Activated CD4-positive, alpha-beta T cell treated with anti-CD3 and anti-CD28 coated beads, Interleukin-2, amount 10 ng/mL, durations not matched to agents 24 days and 14 days (primary cell): ENCODE results near the gene PPM1H. TPM values are rescaled to one million over a fixed set of nuclear protein-coding genes. Genes with fewer than 3 reads are reported as not detected.

ENCODE experiments used
- DNase-seq: peaks from one replicate; pipeline ENCODE4 v3.0.0; 2022
- H3K27ac Mint-ChIP-seq: one replicate; pipeline ENCODE4 v1.8.0; 2022; ENCODE audit warnings: mild to moderate bottlenecking, mixed read lengths
- H3K27me3 Mint-ChIP-seq: one replicate; pipeline ENCODE4 v1.8.0; 2022; ENCODE audit warnings: mixed read lengths
- H3K36me3 Mint-ChIP-seq: one replicate; pipeline ENCODE4 v1.8.0; 2022; ENCODE audit warnings: low read depth, mild to moderate bottlenecking, mixed read lengths
- H3K4me1 Mint-ChIP-seq: one replicate; pipeline ENCODE4 v1.8.0; 2021; ENCODE audit warnings: mixed read lengths
- H3K4me3 Mint-ChIP-seq: one replicate; pipeline ENCODE4 v1.8.0; 2022; ENCODE audit warnings: mild to moderate bottlenecking, moderate library complexity, mixed read lengths
- H3K9me3 Mint-ChIP-seq: one replicate; pipeline ENCODE4 v1.8.0; 2021; ENCODE audit warnings: mixed read lengths
- intact Hi-C: fragments of 100-400 bp; cut with micrococcal nuclease; formaldehyde crosslinking; loops from one replicate; pipeline ENCODE4 v1.15.1; 2023
- total RNA-seq: library from RNA; stranded (reverse); gene quantifications from 2 replicates; pipeline ENCODE4 v1.2.3, GENCODE V29; 2022

The PPM1H gene
- total RNA-seq, 1 donor from 2014 or later, result not detected

- H3K4me1 Mint-ChIP-seq, result peaks cover 14% of the 10 kb centered on the region
- H3K4me3 Mint-ChIP-seq, result no peak overlapping the region
Measured at GRCh38 chr12:62789851-62790250, 145.1 kb downstream of the PPM1H start.

DNA sequence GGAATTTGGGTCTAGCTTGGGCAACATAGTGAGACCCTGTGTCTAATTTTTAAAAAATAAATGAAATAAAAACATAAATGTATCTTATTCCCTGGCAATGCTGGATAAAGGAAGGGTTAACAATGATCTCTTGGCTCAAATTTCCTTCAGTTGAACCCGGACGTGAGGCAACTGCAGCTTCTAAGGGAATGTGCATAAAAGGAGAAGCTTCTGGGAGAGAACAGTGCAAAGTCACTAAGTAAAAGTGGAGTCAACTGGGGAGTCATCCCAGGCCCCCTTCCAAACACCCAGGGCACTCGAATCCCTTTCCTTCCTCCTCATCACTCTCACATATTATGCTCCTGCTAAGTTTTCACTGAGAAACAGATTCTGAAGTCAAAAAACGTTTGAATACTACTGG lies 147.3 kb downstream of the PPM1H start:
- H3K4me1 Mint-ChIP-seq, result peaks cover 16% of the 10 kb centered on the region
- no peak overlapping the region for H3K27ac Mint-ChIP-seq
- no peak for DNase-seq
- intact Hi-C loops, result no loop called here
- H3K9me3 Mint-ChIP-seq, result no peaks in the 10 kb centered on the region
- H3K36me3 Mint-ChIP-seq, result no peaks in the 10 kb centered on the region
- peaks cover 16% of the 10 kb centered on the region for H3K27me3 Mint-ChIP-seq
- no peak overlapping the region for H3K4me3 Mint-ChIP-seq

More at GRCh38 chr12:62789851-62790250, 145.1 kb downstream of the PPM1H start:
- no peaks in the 10 kb centered on the region for H3K36me3 Mint-ChIP-seq
- no peaks in the 10 kb centered on the region for H3K9me3 Mint-ChIP-seq
- intact Hi-C loops, result loop anchor here (5.0 to 10.0 kb wide), 2 partner anchors 65 to 188 kb away; no protein-coding TSS in a partner anchor
- H3K27ac Mint-ChIP-seq, result no peak overlapping the region
- H3K27me3 Mint-ChIP-seq, result peaks cover 20% of the 10 kb centered on the region
- DNase-seq, result no peak

DNA sequence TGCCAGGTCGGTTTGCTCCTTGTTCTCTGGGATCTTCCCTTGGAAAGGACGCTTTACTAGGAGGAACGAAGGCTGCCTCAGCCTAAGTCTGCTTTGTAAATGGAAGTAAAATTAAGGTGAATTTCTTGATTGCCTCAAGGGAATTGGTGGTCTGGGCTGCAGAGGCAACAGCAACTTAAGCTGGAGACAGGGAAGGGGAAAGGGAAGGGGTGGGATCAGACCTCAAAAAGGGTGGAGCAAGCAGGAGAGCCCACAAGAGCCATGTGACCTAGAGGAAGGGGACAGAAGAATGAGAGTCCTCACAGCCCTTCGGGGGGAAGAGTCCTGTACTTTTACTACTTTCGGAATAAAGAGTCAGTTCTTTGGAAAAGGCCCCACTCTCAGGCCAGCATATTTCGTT lies 147.9 kb downstream of the PPM1H start:
- no peak overlapping the region for H3K27ac Mint-ChIP-seq
- no peaks in the 10 kb centered on the region for H3K9me3 Mint-ChIP-seq
- H3K4me3 Mint-ChIP-seq, result no peak overlapping the region
- no peak for DNase-seq
- H3K4me1 Mint-ChIP-seq, result peaks cover 16% of the 10 kb centered on the region
- H3K36me3 Mint-ChIP-seq, result no peaks in the 10 kb centered on the region
- intact Hi-C loops, result no loop called here
- peaks cover 15% of the 10 kb centered on the region for H3K27me3 Mint-ChIP-seq

DNA sequence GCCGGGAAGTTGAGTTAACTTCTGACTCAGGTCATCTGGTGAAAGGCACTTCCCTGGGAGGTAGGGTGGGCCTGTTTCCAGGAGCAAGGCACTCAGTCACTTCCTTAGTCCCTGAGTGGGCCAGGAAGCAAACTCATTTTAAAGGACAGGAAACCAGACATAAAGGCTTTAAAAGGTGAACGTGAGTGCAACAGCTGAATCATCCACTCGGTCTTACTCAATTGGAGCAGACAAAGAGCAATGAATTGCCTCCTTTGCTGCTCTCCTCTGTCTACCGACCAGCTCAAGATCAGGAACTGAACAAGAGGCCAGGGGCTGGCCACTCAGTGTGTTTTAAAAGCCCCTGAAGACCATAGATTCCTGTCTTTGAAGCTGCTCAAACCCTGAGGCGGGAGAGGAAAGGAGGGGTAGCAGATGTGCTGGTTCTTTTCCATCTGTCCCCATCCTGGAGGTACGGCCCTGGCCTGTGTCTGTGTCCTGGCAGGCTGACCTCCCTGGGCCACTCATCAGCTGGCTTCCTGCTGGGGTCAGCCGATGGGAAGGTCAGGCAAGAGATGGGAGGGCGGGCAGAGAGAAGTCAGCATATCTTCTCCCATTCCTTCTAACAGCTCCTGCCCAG lies 148.9 kb downstream of the PPM1H start:
- H3K4me1 Mint-ChIP-seq, result peaks cover 16% of the 10 kb centered on the region
- no peaks in the 10 kb centered on the region for H3K36me3 Mint-ChIP-seq
- H3K9me3 Mint-ChIP-seq, result no peaks in the 10 kb centered on the region
- peaks cover 12% of the 10 kb centered on the region for H3K27me3 Mint-ChIP-seq
- peak; percentile 59 for DNase-seq
- H3K4me3 Mint-ChIP-seq, result no peak overlapping the region
- no peak overlapping the region for H3K27ac Mint-ChIP-seq
- intact Hi-C loops, result no loop called here

GRCh38 chr12:62784576-62784975 lies 150.4 kb downstream of the PPM1H start:
- Mint-ChIP-seq H3K4me3 (no peak overlapping the region), H3K9me3 (no peaks in the 10 kb centered on the region), H3K27ac (no peak overlapping the region), H3K36me3 (no peaks in the 10 kb centered on the region), H3K4me1 (peaks cover 16% of the 10 kb centered on the region), H3K27me3 (peaks cover 4% of the 10 kb centered on the region)
- intact Hi-C loops, result no loop called here
- no peak for DNase-seq

- Mint-ChIP-seq H3K27ac (no peak overlapping the region), H3K36me3 (no peaks in the 10 kb centered on the region), H3K4me3 (no peak overlapping the region), H3K9me3 (no peaks in the 10 kb centered on the region), H3K4me1 (peaks cover 16% of the 10 kb centered on the region), H3K27me3 (peaks cover 4% of the 10 kb centered on the region)
- no peak for DNase-seq
- intact Hi-C loops, result no loop called here
Measured at GRCh38 chr12:62783881-62784280, 151.1 kb downstream of the PPM1H start.

DNA sequence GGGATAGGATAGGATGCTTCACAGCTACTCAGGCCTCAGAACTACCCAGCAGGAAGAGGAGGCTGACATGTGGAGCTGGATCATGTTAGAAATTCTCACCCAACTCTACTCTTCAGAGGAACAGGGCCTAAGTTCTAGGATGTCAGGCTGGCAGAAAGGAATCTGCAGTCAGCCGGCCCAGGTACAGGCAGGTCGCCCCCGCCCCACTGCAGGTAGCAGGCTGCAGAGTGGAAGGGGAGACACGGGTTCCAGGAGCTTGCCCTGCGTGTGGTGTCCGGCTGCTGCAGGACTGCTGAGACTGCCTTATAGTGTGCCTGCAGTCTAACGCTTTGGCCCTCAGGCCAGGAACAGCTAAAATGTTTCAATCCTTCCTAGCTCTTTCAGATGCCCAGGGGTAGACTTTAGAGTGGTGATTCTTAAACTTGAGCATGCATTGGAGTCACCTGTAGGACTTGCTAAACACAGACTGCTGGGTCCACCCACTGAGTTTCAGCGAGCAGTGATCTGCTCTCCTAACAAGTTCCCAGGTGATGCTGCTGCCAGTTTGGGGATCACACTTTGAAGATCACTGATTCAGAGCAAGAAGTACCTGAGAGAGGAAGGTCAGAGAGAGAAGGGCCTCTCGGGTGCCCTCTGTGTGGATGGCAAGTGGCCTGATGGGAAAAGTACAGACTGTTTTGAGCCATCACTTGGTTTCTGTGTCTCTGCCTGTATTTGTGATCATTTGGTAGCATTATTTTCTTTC lies 153.6 kb downstream of the PPM1H start:
- H3K27ac Mint-ChIP-seq, result no peak overlapping the region
- intact Hi-C loops, result no loop called here

GRCh38 chr12:62779488-62779887 lies 155.5 kb downstream of the PPM1H start:
- Mint-ChIP-seq H3K4me3 (no peak overlapping the region), H3K36me3 (no peaks in the 10 kb centered on the region), H3K9me3 (no peaks in the 10 kb centered on the region), H3K27me3 (peaks cover 4% of the 10 kb centered on the region), H3K27ac (no peak overlapping the region), H3K4me1 (peaks cover 2% of the 10 kb centered on the region)
- no peak for DNase-seq
- intact Hi-C loops, result no loop called here

More for the DNA sequence above, 153.6 kb downstream of the PPM1H start:
- no peak for DNase-seq
- Mint-ChIP-seq H3K9me3 (no peaks in the 10 kb centered on the region), H3K4me1 (peaks cover 10% of the 10 kb centered on the region), H3K36me3 (no peaks in the 10 kb centered on the region), H3K4me3 (no peak overlapping the region), H3K27me3 (peaks cover 4% of the 10 kb centered on the region)

DNA sequence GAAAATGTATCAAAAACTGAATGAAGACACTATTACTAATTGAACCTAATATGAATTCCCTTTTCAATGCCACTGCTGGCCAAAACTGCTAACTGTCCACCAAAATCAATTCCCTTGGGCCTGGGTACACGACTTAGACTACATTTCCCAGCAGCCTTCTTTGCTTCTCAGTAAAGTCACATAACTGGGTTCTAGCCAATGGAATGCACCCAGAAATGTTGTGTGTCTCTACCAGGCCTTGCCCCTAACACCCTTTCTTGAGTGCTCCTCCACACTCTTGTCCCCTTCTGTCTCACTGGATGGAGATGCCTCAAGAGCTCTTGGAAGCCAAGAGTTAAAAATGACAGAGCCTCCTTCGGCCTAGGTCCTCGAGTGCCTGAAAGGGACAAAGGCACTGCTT lies 156.8 kb downstream of the PPM1H start:
- Mint-ChIP-seq H3K4me1 (no peaks in the 10 kb centered on the region), H3K27me3 (peaks cover 2% of the 10 kb centered on the region), H3K36me3 (no peaks in the 10 kb centered on the region), H3K4me3 (no peak overlapping the region), H3K9me3 (no peaks in the 10 kb centered on the region), H3K27ac (no peak overlapping the region)
- no peak for DNase-seq
- intact Hi-C loops, result no loop called here

DNA sequence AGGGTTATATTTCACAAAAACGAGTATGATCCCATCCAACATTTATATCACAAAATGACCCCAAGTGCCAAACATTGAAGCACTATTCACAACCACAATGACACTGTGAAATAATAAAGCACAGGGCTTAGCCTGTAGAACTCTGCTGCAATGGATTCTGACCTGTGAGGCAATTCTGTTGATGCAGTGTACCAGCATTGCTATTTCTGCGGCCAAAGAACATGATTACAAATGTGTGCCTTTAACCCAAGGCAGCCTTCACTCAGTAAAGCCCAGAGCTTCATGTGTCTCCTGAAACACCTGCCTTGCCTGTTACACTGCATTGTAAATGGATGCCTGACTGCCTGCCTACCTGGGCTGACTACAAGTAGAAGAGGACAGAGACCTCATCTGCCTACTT lies 158.0 kb downstream of the PPM1H start:
- Mint-ChIP-seq H3K27me3 (peaks cover under 1% of the 10 kb centered on the region), H3K36me3 (no peaks in the 10 kb centered on the region), H3K27ac (no peak overlapping the region), H3K9me3 (no peaks in the 10 kb centered on the region), H3K4me3 (no peak overlapping the region), H3K4me1 (no peaks in the 10 kb centered on the region)
- no peak for DNase-seq
- intact Hi-C loops, result no loop called here

DNA sequence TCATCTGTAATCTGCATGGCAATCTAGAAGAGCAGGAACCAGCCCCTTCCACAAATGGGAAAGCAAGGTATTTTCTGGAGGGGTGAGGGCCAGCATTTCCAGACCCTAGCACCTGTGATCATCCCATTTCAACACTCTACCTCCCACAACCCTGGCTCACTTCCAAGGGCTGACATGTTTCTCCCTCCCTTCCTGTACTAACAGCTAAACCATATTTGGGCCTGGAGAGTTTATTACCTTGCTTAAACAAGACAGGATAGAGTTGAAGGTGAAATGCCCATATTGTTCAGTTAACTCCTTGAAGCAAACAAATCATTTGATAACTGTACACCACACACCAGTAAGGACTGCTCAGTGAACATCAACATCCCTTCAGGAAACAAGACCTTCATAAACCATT lies 158.4 kb downstream of the PPM1H start:
- Mint-ChIP-seq H3K36me3 (no peaks in the 10 kb centered on the region), H3K27me3 (no peaks in the 10 kb centered on the region), H3K27ac (no peak overlapping the region), H3K9me3 (no peaks in the 10 kb centered on the region), H3K4me1 (no peaks in the 10 kb centered on the region), H3K4me3 (no peak overlapping the region)
- DNase-seq, result no peak
- intact Hi-C loops, result no loop called here

DNA sequence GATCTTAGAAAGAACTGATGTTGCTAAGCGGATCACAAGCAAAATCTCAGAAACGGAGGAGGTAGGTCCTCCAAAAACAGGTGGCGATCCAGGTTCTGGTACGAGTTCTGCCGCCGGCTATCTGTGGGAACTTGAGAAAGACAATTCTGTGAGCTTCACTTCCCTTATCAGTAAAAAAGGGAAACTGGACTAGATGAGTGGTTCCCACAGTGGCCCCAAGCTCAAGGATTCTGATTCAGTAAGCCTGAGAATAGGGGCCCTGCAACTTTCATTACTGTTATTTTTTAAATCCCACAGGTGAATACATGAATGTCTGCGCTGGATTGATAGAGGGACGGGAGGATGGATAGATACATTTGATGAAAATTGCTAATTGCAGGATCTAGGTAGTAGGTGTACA lies 160.2 kb downstream of the PPM1H start:
- Mint-ChIP-seq H3K27ac (no peak overlapping the region), H3K4me3 (no peak overlapping the region), H3K36me3 (no peaks in the 10 kb centered on the region), H3K9me3 (no peaks in the 10 kb centered on the region), H3K27me3 (no peaks in the 10 kb centered on the region), H3K4me1 (no peaks in the 10 kb centered on the region)
- intact Hi-C loops, result no loop called here
- no peak for DNase-seq

- H3K27me3 Mint-ChIP-seq, result peaks cover 5% of the 10 kb centered on the region
- no peaks in the 10 kb centered on the region for H3K36me3 Mint-ChIP-seq
- no peak overlapping the region for H3K4me3 Mint-ChIP-seq
- H3K27ac Mint-ChIP-seq, result no peak overlapping the region
- H3K9me3 Mint-ChIP-seq, result no peaks in the 10 kb centered on the region
- no peak for DNase-seq
- H3K4me1 Mint-ChIP-seq, result peaks cover 6% of the 10 kb centered on the region
- intact Hi-C loops, result no loop called here
Measured at GRCh38 chr12:62772416-62772955, 162.5 kb downstream of the PPM1H start.

DNA sequence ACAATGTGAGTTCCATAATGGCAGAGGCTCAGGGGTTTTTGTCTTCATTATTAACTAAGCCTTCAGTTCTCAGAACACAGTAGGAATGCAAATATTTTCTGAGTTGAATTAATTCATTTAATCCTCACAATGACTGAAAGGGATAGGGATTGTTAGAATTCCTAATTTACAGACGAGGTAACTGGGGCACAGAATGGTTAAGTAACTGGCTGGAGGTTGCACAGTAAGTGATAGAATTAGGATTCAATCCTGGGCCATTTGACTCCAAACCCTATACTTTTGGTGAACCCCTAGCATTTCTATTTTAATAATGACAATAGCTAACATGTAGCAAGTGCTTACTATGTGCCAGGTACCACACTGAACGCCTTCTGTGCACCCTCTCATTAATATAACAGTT lies 163.1 kb downstream of the PPM1H start:
- Mint-ChIP-seq H3K27me3 (peaks cover 5% of the 10 kb centered on the region), H3K4me3 (no peak overlapping the region), H3K27ac (no peak overlapping the region), H3K9me3 (no peaks in the 10 kb centered on the region), H3K4me1 (peaks cover 8% of the 10 kb centered on the region), H3K36me3 (no peaks in the 10 kb centered on the region)
- intact Hi-C loops, result no loop called here
- no peak for DNase-seq
